KMS-11 (cell line): ENCODE results near the gene PCDHA8.
"Not testable (repeated sequence)": the region's sequence is repeated elsewhere in the genome, so short reads cannot be mapped to it uniquely, and the experiment has no call there.

Experiments used
- H2AFZ ChIP-seq: fragments of 200-600 bp; sonication (generic); 2 replicates; pipeline ENCODE4 v1.6.1; 2016; ENCODE audit warnings: antibody characterized with exemption, mixed run types, low read depth
- H3K27ac ChIP-seq: fragments of 200-600 bp; sonication (generic); 2 replicates; pipeline ENCODE4 v1.6.1; 2016; ENCODE audit warnings: mild to moderate bottlenecking, mixed run types
- H3K27me3 ChIP-seq: fragments of 200-600 bp; sonication (generic); 2 replicates; pipeline ENCODE4 v1.6.1; 2017; ENCODE audit warnings: mild to moderate bottlenecking, low read depth, mixed run types, moderate library complexity; ENCODE audit not compliant: insufficient read depth
- H3K36me3 ChIP-seq: fragments of 200-600 bp; sonication (generic); 2 replicates; pipeline ENCODE4 v1.6.1; 2017; ENCODE audit warnings: mild to moderate bottlenecking, mixed run types; ENCODE audit not compliant: insufficient read depth
- H3K4me1 ChIP-seq: fragments of 200-600 bp; sonication (generic); 2 replicates; pipeline ENCODE4 v1.6.1; 2016; ENCODE audit warnings: mild to moderate bottlenecking, low read depth, mixed run types; ENCODE audit not compliant: poor library complexity, severe bottlenecking
- H3K4me2 ChIP-seq: fragments of 200-600 bp; sonication (generic); 2 replicates; pipeline ENCODE4 v1.7.0; 2016; ENCODE audit warnings: mild to moderate bottlenecking, mixed run types
- H3K4me3 ChIP-seq: fragments of 200-600 bp; sonication (generic); IDR thresholded peaks from 2 replicates; pipeline ENCODE4 v1.6.1; 2017; ENCODE audit warnings: low read depth, low read length, mixed read lengths; ENCODE audit not compliant: insufficient read depth
- H3K79me2 ChIP-seq: fragments of 200-600 bp; sonication (generic); 2 replicates; pipeline ENCODE4 v1.6.1; 2016; ENCODE audit warnings: low read depth, mixed run types; ENCODE audit not compliant: insufficient read depth
- H3K9ac ChIP-seq: fragments of 200-600 bp; sonication (generic); 2 replicates; pipeline ENCODE4 v1.6.1; 2016; ENCODE audit warnings: mild to moderate bottlenecking, mixed run types
- H4K20me1 ChIP-seq: fragments of 200-600 bp; sonication (generic); 2 replicates; pipeline ENCODE4 v1.6.1; 2016; ENCODE audit warnings: mild to moderate bottlenecking, mixed run types; ENCODE audit not compliant: insufficient read depth
- TF ChIP-seq, protein P1 (sequence below): fragments of 200-600 bp; sonication (generic); conservative IDR thresholded peaks from 2 replicates; pipeline ENCODE4 v1.6.1; 2017; ENCODE audit warnings: low read depth, mild to moderate bottlenecking, antibody characterized with exemption, low read length, moderate library complexity, mixed read lengths

Gene PCDHA8

GRCh38 chr5:140868721-140869554, 28.0 kb downstream of the PCDHA8 start, which contains the start of gene PCDHA11:
PCDHA11 (plus strand) TSS chr5:140868957; CDS start chr5:140869104, 147 bp downstream.
- Histone ChIP-seq H4K20me1 (no peaks in the 10 kb centered on the region), H3K36me3 (no peaks in the 10 kb centered on the region), H3K27me3 (no peaks in the 10 kb centered on the region), H3K9ac (no peak within 1 kb of the TSS), H3K4me3 (no peak within 1 kb of the TSS), H3K4me2 (no peak within 1 kb of the TSS), H2AFZ (no peak within 1 kb of the TSS), H3K79me2 (no peaks in the 10 kb centered on the region), H3K27ac (no peak within 1 kb of the TSS), H3K4me1 (no peaks in the 10 kb centered on the region)
- TF ChIP-seq, protein P1, sequence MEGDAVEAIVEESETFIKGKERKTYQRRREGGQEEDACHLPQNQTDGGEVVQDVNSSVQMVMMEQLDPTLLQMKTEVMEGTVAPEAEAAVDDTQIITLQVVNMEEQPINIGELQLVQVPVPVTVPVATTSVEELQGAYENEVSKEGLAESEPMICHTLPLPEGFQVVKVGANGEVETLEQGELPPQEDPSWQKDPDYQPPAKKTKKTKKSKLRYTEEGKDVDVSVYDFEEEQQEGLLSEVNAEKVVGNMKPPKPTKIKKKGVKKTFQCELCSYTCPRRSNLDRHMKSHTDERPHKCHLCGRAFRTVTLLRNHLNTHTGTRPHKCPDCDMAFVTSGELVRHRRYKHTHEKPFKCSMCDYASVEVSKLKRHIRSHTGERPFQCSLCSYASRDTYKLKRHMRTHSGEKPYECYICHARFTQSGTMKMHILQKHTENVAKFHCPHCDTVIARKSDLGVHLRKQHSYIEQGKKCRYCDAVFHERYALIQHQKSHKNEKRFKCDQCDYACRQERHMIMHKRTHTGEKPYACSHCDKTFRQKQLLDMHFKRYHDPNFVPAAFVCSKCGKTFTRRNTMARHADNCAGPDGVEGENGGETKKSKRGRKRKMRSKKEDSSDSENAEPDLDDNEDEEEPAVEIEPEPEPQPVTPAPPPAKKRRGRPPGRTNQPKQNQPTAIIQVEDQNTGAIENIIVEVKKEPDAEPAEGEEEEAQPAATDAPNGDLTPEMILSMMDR: no peak

DNA sequence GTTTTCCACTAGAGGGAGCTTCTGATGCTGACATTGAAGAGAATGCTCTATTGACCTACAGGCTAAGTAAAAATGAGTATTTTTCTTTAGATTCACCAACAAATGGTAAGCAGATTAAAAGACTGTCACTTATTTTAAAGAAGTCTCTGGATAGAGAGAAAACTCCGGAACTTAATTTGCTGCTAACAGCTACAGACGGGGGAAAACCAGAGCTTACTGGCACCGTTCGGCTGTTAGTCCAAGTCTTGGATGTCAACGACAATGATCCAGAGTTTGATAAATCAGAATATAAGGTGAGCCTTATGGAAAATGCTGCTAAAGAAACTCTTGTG, 28.5 kb downstream of the PCDHA8 start:
- Histone ChIP-seq H3K36me3 (no peaks in the 10 kb centered on the region), H3K27me3 (no peaks in the 10 kb centered on the region), H3K4me3 (no peak overlapping the region), H3K27ac (no peak overlapping the region), H3K4me1 (no peaks in the 10 kb centered on the region), H4K20me1 (no peaks in the 10 kb centered on the region), H3K79me2 (no peaks in the 10 kb centered on the region), H2AFZ (no peak overlapping the region), H3K4me2 (no peak overlapping the region), H3K9ac (no peak overlapping the region)
- TF ChIP-seq, protein P1: no peak

DNA sequence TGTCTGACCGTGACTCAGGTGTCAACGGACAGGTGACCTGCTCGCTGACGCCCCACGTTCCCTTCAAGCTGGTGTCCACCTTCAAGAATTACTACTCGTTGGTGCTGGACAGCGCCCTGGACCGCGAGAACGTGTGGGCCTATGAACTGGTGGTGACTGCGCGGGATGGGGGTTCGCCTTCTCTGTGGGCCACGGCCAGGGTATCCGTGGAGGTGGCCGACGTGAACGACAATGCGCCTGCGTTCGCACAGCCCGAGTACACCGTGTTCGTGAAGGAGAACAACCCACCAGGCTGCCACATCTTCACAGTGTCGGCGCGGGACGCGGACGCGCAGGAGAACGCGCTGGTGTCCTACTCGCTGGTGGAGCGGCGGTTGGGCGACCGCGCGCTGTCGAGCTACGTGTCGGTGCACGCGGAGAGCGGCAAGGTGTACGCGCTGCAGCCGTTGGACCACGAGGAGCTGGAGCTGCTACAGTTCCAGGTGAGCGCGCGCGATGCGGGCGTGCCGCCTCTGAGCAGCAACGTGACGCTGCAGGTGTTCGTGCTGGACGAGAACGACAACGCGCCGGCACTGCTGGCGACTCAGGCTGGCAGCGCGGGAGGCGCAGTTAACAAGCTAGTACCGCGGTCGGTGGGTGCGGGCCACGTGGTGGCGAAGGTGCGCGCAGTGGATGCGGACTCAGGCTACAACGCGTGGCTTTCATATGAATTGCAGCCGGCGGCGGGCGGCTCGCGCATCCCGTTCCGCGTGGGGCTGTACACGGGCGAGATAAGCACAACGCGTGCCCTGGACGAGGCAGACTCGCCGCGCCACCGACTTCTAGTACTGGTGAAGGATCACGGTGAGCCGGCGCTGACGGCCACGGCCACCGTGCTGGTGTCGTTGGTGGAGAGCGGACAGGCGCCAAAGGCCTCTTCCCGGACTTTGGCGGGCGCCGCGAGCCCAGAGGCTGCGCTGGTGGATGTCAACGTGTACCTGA, 29.5 kb downstream of the PCDHA8 start:
- no peaks in the 10 kb centered on the region for H3K4me1 ChIP-seq
- H2AFZ ChIP-seq: no peak overlapping the region
- no peaks in the 10 kb centered on the region for H3K36me3 ChIP-seq
- TF ChIP-seq, protein P1: no peak
- H3K27me3 ChIP-seq: no peaks in the 10 kb centered on the region
- H3K9ac ChIP-seq: no peak overlapping the region
- no peak overlapping the region for H3K4me3 ChIP-seq
- no peaks in the 10 kb centered on the region for H4K20me1 ChIP-seq
- H3K27ac ChIP-seq: no peak overlapping the region
- H3K4me2 ChIP-seq: no peak overlapping the region
- no peaks in the 10 kb centered on the region for H3K79me2 ChIP-seq

GRCh38 chr5:140875085-140876065, 34.4 kb downstream of the PCDHA8 start, which contains the start of gene PCDHA12:
PCDHA12 (plus strand) TSS chr5:140875308; CDS start chr5:140875473, 165 bp downstream.
- H3K27ac ChIP-seq: no peak within 1 kb of the TSS
- TF ChIP-seq, protein P1: no peak
- H2AFZ ChIP-seq: no peak within 1 kb of the TSS
- H4K20me1 ChIP-seq: no peaks in the 10 kb centered on the region
- no peaks in the 10 kb centered on the region for H3K27me3 ChIP-seq
- H3K9ac ChIP-seq: no peak within 1 kb of the TSS
- no peak within 1 kb of the TSS for H3K4me3 ChIP-seq
- H3K4me1 ChIP-seq: no peaks in the 10 kb centered on the region
- no peaks in the 10 kb centered on the region for H3K79me2 ChIP-seq
- H3K36me3 ChIP-seq: no peaks in the 10 kb centered on the region
- H3K4me2 ChIP-seq: no peak within 1 kb of the TSS

DNA sequence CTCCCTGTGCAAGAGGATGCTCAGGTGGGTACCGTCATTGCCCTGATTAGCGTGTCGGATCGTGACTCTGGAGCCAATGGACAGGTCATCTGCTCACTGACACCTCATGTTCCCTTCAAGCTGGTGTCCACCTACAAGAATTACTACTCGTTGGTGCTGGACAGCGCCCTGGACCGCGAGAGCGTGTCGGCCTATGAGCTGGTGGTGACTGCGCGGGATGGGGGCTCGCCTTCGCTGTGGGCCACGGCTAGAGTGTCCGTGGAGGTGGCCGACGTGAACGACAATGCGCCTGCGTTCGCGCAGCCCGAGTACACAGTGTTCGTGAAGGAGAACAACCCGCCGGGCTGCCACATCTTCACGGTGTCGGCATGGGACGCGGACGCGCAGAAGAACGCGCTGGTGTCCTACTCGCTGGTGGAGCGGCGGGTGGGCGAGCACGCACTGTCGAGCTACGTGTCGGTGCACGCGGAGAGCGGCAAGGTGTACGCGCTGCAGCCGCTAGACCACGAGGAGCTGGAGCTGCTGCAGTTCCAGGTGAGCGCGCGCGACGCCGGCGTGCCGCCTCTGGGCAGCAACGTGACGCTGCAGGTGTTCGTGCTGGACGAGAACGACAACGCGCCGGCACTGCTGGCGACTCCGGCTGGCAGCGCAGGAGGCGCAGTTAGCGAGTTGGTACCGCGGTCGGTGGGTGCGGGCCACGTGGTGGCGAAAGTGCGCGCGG, 35.7 kb downstream of the PCDHA8 start:
- not testable (repeated sequence) for H3K27me3 ChIP-seq

More for the DNA sequence above, 35.7 kb downstream of the PCDHA8 start:
- H3K27ac ChIP-seq, H3K4me3 ChIP-seq, H3K4me2 ChIP-seq, H3K9ac ChIP-seq, H3K4me1 ChIP-seq, H4K20me1 ChIP-seq, H3K79me2 ChIP-seq, H3K36me3 ChIP-seq, H2AFZ ChIP-seq: not testable (repeated sequence)
